Fibroblast of lung (primary cell): ENCODE data around the gene CFAP299. TPM values are rescaled to one million over a fixed set of nuclear protein-coding genes. Genes with fewer than 3 reads are reported as not detected.

Source experiments
- DNase-seq, 2 donors: peaks; one replicate each; pipeline versions ENCODE4 v3.0.0 to v3.0.0-alpha.2; 2010; ENCODE audit warnings: low read depth in 2 of 2
- H2AFZ ChIP-seq: 2 replicates; pipeline ENCODE4 v1.5.1; 2012; ENCODE audit warnings: low read length, control low read depth, inconsistent platforms
- H3K27ac ChIP-seq: 2 replicates; pipeline ENCODE4 v1.5.1; 2011; ENCODE audit warnings: low read length, control low read depth; ENCODE audit not compliant: insufficient read depth
- H3K27me3 ChIP-seq: 2 replicates; pipeline ENCODE4 v1.5.1; 2011; ENCODE audit warnings: mild to moderate bottlenecking, low read length; ENCODE audit not compliant: control insufficient read depth, insufficient read depth
- H3K36me3 ChIP-seq: 2 replicates; pipeline ENCODE4 v1.5.1; 2011; ENCODE audit warnings: low read length; ENCODE audit not compliant: control insufficient read depth, insufficient read depth
- H3K4me1 ChIP-seq: 2 replicates; pipeline ENCODE4 v1.5.1; 2011; ENCODE audit warnings: low read length; ENCODE audit not compliant: control insufficient read depth, insufficient read depth; ENCODE audit errors: extremely low read depth
- H3K4me2 ChIP-seq: 2 replicates; pipeline ENCODE4 v1.5.1; 2011; ENCODE audit warnings: low read length, control low read depth; ENCODE audit not compliant: insufficient read depth; ENCODE audit errors: extremely low read depth
- H3K4me3 ChIP-seq, 4 experiments: fragments of 200-600 bp in 1 of 4; sonication (generic) in 1 of 4; replicated peaks in 1 of 4; 2 replicates each; pipeline ENCODE4 v1.5.1; 2011 to 2016; ENCODE audit warnings: low read length in 4 of 4, low read depth in 3 of 4, mild to moderate bottlenecking in 3 of 4, control low read depth in 2 of 4, inconsistent platforms in 1 of 4, mixed read lengths in 1 of 4; ENCODE audit not compliant: insufficient read depth in 1 of 4; ENCODE audit errors: control extremely low read depth in 1 of 4
- H3K79me2 ChIP-seq: 2 replicates; pipeline ENCODE4 v1.5.1; 2012; ENCODE audit warnings: mild to moderate bottlenecking, low read length, inconsistent platforms; ENCODE audit not compliant: control insufficient read depth, insufficient read depth
- H3K9ac ChIP-seq: 2 replicates; pipeline ENCODE4 v1.5.1; 2011; ENCODE audit warnings: mild to moderate bottlenecking, low read length, control low read depth; ENCODE audit not compliant: insufficient read depth
- H3K9me3 ChIP-seq: 2 replicates; pipeline ENCODE4 v1.5.1; 2012; ENCODE audit warnings: low read depth, low read length; ENCODE audit not compliant: control insufficient read depth, insufficient read depth
- H4K20me1 ChIP-seq: 2 replicates; pipeline ENCODE4 v1.5.1; 2011; ENCODE audit warnings: low read length; ENCODE audit not compliant: control insufficient read depth, insufficient read depth; ENCODE audit errors: extremely low read depth
- EZH2 ChIP-seq: IDR thresholded peaks from 2 replicates; pipeline ENCODE4 v1.5.1; 2012; ENCODE audit warnings: low read length, control low read depth, mild to moderate bottlenecking; ENCODE audit errors: missing control alignments
- polyA plus RNA-seq, 2 donors: library from polyadenylated mRNA; depleted of rRNA in 1 of 2; stranded (reverse) in 1 of 2; unstranded in 1 of 2; fragments of >200 nt; gene quantifications; 2 replicates each; pipeline ENCODE4 v1.2.1, GENCODE V29; 2011 to 2012; ENCODE audit warnings: missing spikeins in 1 of 2
- total RNA-seq: library from RNA; depleted of rRNA; stranded (reverse); fragments of >200 nt; gene quantifications from 2 replicates; pipeline ENCODE4 v1.2.1, GENCODE V29; 2014
- TF ChIP-seq, protein P1 (sequence below), 2 donors: IDR thresholded peaks in 1 of 2; conservative IDR thresholded peaks in 1 of 2; 1 replicate in 1 of 2; 2 replicates in 1 of 2; pipeline ENCODE4 v1.5.1; 2011 to 2012; ENCODE audit warnings: low read length in 2 of 2, control low read depth in 1 of 2, inconsistent platforms in 1 of 2, low read depth in 1 of 2, mild to moderate bottlenecking in 1 of 2

CFAP299 gene
- total and polyA plus RNA-seq, 2 donors (not counting 1 experiment from before 2014, with no cell fraction given): 0.79 to 16.2 TPM

DNA sequence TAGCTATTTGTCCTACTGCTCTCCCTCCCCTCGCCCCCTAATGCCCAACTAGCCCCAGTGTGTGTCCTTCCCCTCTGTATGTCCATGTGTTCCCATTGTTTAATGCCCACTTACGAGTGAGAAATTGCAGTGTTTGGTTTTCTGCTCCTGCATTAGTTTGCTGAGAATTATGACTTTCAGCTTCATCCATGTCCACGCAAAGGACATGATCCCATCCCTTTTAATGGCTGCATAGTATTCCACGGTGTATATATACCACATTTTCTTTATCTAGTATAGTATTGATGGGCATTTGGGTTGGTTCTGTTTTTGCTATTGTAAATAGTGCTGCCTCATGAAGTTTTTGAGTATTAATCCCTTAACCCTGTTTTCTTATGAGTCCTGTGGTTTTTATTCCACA lies 33.6 kb upstream of the CFAP299 start:
- DNase-seq: no peak

DNA sequence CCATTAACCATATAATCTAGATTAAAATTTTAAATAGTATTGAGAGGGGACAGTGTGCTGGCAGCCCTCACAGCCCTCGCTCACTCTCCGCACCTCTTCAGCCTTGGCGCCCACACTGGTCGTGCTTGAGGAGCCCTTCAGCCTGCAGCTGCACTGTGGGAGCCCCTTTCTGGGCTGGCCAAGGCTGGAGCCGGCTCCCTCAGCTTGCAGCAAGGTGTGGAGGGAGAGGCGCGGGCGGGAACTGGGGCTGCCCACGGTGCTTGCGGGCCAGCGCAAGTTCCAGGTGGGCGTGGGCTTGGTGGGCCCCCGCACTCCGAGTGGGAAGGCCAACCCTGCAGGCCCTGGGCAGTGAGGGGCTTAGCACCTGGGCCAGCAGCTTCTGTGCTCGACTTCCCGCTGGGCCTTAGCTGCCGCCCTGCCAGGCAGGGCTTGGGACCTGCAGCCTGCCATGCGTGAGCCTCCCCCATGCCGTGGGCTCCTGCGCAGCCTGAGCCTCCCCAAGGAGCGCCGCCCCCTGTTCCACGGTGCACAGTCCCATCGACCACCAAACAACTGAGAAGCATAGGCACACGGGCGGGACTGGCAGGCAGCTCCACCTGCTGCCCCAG lies 32.8 kb upstream of the CFAP299 start:
- TF ChIP-seq, protein P1, sequence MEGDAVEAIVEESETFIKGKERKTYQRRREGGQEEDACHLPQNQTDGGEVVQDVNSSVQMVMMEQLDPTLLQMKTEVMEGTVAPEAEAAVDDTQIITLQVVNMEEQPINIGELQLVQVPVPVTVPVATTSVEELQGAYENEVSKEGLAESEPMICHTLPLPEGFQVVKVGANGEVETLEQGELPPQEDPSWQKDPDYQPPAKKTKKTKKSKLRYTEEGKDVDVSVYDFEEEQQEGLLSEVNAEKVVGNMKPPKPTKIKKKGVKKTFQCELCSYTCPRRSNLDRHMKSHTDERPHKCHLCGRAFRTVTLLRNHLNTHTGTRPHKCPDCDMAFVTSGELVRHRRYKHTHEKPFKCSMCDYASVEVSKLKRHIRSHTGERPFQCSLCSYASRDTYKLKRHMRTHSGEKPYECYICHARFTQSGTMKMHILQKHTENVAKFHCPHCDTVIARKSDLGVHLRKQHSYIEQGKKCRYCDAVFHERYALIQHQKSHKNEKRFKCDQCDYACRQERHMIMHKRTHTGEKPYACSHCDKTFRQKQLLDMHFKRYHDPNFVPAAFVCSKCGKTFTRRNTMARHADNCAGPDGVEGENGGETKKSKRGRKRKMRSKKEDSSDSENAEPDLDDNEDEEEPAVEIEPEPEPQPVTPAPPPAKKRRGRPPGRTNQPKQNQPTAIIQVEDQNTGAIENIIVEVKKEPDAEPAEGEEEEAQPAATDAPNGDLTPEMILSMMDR (conservative IDR thresholded peaks at IDR 0.05 in 1 of 2, IDR thresholded peaks at IDR 0.05 in 1 of 2; ENCODE audit: low read depth in 1 of 2, low read length in 2 of 2): no peak
- TF ChIP-seq EZH2: no peak
- no peaks in the 10 kb centered on the region for H3K27me3 ChIP-seq
- no peak overlapping the region for H3K27ac ChIP-seq

More for the DNA sequence above, 33.6 kb upstream of the CFAP299 start:
- peaks cover 7% of the 10 kb centered on the region for H3K4me1 ChIP-seq
- H3K4me2 ChIP-seq: no peak overlapping the region
- H3K36me3 ChIP-seq: no peaks in the 10 kb centered on the region
- H3K27me3 ChIP-seq: no peaks in the 10 kb centered on the region
- H3K27ac ChIP-seq: no peak overlapping the region
- H3K9me3 ChIP-seq: no peaks in the 10 kb centered on the region
- H2AFZ ChIP-seq: no peak overlapping the region
- no peaks in the 10 kb centered on the region for H4K20me1 ChIP-seq
- no peak overlapping the region for H3K4me3 ChIP-seq
- no peak for TF ChIP-seq EZH2
- TF ChIP-seq, protein P1 (conservative IDR thresholded peaks at IDR 0.05 in 1 of 2, IDR thresholded peaks at IDR 0.05 in 1 of 2; ENCODE audit: low read depth in 1 of 2, low read length in 2 of 2): no peak
- no peaks in the 10 kb centered on the region for H3K79me2 ChIP-seq
- H3K9ac ChIP-seq: no peak overlapping the region

DNA sequence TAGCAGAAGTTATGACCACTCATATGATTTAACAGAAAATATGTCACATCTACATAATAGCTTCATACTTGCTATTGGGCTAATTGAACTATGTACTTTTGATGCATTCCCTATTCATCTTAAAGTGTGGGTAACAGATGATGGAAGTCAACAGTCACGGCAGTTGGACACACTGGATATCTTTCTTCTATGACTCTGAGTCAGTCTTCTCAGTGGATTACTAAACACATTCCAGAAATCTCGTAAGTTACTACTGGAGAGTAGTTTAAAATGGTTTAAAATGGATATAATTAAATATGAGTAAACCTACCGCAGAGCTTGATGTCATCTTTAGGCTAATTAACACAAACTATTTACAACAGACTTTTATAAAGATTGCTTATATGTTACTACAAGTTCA lies 30.1 kb upstream of the CFAP299 start:
- no peaks in the 10 kb centered on the region for H3K9me3 ChIP-seq
- H3K36me3 ChIP-seq: no peaks in the 10 kb centered on the region
- no peak for TF ChIP-seq EZH2
- TF ChIP-seq, protein P1 (conservative IDR thresholded peaks at IDR 0.05 in 1 of 2, IDR thresholded peaks at IDR 0.05 in 1 of 2; ENCODE audit: low read depth in 1 of 2, low read length in 2 of 2): no peak
- no peak overlapping the region for H3K9ac ChIP-seq
- peak overlapping the region; percentile 76 for H3K27ac ChIP-seq
- H3K4me2 ChIP-seq: peak overlapping the region; percentile 64
- peak in 1 of 2 donors; percentile 88 for DNase-seq
- H2AFZ ChIP-seq: no peak overlapping the region
- H3K79me2 ChIP-seq: no peaks in the 10 kb centered on the region
- no peaks in the 10 kb centered on the region for H4K20me1 ChIP-seq
- peaks cover 25% of the 10 kb centered on the region for H3K4me1 ChIP-seq
- no peaks in the 10 kb centered on the region for H3K27me3 ChIP-seq
- H3K4me3 ChIP-seq: no peak overlapping the region

More for the DNA sequence above, 32.8 kb upstream of the CFAP299 start:
- no peak overlapping the region for H3K9ac ChIP-seq
- no peaks in the 10 kb centered on the region for H4K20me1 ChIP-seq
- no peaks in the 10 kb centered on the region for H3K79me2 ChIP-seq
- H3K36me3 ChIP-seq: no peaks in the 10 kb centered on the region
- H3K9me3 ChIP-seq: no peaks in the 10 kb centered on the region
- H2AFZ ChIP-seq: no peak overlapping the region
- H3K4me1 ChIP-seq: peaks cover 12% of the 10 kb centered on the region
- no peak for DNase-seq
- no peak overlapping the region for H3K4me3 ChIP-seq
- no peak overlapping the region for H3K4me2 ChIP-seq
